ENCODE measurements around the gene PRKCZ. TPM values are rescaled to one million over a fixed set of nuclear protein-coding genes. Genes with fewer than 3 reads are reported as not detected.

The PRKCZ gene
- total RNA-seq, 1 experiment from 2014 or later = 56.8 TPM

DNA sequence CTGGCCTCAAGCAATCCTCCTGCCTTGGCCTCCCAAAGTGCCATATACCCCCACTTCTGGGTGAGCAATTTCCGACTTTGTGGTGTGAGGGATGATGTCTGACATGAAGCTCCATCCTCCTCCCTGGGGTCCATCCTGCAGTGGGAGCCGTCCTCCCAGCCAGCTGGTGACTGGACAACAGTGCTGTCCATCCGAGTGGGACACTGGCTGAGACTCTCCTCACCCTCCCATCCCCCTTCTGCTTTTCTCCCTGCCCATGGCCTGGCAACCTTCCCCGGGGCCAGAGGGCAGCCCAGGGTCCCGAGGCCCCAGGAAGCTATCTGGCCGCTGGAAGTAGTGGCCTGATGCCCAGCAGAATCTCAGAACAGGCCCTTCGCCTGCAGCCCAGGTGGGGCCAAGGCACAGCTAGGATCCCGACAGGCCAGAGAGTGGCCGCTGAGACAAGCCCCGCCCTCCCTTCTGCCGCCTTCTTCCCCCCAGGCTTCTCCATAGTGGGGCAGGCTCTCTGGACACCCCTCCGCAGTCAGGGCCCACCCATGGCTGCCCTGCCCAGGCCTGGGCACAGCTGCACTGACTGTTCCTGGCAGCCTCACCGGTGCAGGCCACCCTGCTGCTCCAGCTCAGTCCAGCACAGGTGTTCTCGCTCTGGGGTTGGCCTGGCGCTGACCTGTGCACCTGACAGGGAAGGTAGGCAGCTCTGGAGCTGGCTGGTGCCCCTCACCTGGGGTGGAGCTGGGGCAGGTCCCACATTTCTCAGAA is 152.8 kb downstream of the PRKCZ start:
- no peaks in the 10 kb centered on the region for H3K9me3 ChIP-seq (ENCODE audit: low read length)

DNA sequence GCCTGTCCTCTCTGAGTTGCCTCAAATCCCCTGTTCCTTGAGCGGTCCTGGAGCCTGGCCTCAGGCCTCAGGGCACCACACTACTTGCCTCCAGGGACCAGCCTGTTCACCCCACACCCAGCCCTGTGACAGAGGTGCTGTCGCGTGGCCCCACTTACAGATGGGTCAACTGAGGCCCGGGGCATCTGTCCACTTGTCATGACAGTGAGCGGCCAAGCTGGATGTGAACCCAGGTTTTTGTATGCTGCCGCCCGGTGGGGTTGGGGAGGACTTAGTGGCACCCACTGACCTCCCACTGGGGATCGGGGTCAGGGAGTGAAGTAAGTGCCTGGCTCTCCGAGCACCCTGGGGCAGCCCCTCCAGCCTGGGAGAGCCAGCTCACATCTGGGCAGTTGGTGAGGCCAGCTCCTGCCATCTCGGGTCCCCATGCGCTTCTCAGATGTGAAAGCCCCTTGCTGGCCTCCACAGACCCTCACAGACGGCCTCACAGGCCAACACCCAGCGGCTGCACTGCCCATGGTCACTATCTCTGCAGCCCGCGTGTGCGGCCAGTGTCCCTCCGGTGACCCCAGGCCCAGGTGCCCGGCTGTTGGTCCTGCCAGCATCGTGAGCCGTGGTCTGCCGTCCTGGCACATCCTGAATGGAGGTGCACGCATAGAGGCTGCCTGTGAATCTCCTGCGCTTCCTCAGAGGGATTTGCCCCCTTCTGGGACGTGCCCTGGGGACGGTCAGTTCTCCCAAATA is 153.6 kb downstream of the PRKCZ start:
- DNase-seq (no peak), ATAC-seq (no peak)
- H3K9me3 ChIP-seq (ENCODE audit: low read length) = no peaks in the 10 kb centered on the region
- no peaks in the 10 kb centered on the region for H3K27me3 ChIP-seq (ENCODE audit: low read length)
- H3K79me2 ChIP-seq (ENCODE audit: low read length) = peaks cover 13% of the 10 kb centered on the region
- H3F3A ChIP-seq (ENCODE audit: low read length, unreplicated experiment) = no peaks in the 10 kb centered on the region
- POLR2A ChIA-PET (ENCODE audit: unreplicated experiment) = no interaction called here
- H4K20me1 ChIP-seq (ENCODE audit: low read length) = no peaks in the 10 kb centered on the region
- BruUV-seq (replicated peaks) = no TSS peak
- peak overlapping the region; percentile 93 for H3K4me2 ChIP-seq (ENCODE audit: low read length)
- H3K4me3 ChIP-seq (ENCODE audit: low read length) = peak overlapping the region; percentile 64
- H3K9me2 ChIP-seq (replicated peaks; ENCODE audit: low read length) = no peaks in the 10 kb centered on the region
- TF ChIP-seq EZH2 (IDR thresholded peaks at IDR 0.05; ENCODE audit: low read length, unreplicated experiment) (no peak), EZH2phosphoT487 (IDR thresholded peaks at IDR 0.05; ENCODE audit: borderline replicate concordance, low read length) (no peak)
- TF ChIP-seq, protein P1, sequence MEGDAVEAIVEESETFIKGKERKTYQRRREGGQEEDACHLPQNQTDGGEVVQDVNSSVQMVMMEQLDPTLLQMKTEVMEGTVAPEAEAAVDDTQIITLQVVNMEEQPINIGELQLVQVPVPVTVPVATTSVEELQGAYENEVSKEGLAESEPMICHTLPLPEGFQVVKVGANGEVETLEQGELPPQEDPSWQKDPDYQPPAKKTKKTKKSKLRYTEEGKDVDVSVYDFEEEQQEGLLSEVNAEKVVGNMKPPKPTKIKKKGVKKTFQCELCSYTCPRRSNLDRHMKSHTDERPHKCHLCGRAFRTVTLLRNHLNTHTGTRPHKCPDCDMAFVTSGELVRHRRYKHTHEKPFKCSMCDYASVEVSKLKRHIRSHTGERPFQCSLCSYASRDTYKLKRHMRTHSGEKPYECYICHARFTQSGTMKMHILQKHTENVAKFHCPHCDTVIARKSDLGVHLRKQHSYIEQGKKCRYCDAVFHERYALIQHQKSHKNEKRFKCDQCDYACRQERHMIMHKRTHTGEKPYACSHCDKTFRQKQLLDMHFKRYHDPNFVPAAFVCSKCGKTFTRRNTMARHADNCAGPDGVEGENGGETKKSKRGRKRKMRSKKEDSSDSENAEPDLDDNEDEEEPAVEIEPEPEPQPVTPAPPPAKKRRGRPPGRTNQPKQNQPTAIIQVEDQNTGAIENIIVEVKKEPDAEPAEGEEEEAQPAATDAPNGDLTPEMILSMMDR (conservative IDR thresholded peaks at IDR 0.05; ENCODE audit: low read depth, low read length) = no peak
- H3K9ac ChIP-seq (ENCODE audit: low read length) = no peak overlapping the region; the same call in 1 of the 2 replicates
- H3K27ac ChIP-seq (ENCODE audit: low read length) = no peak overlapping the region
- no peaks in the 10 kb centered on the region for H3K36me3 ChIP-seq (ENCODE audit: low read depth, low read length)
- intact Hi-C loops (cut with micrococcal nuclease) = no loop called here
- peak overlapping the region; percentile 63 for H2AFZ ChIP-seq (ENCODE audit: low read length)
- CTCF ChIA-PET = interaction anchor here (1.4 kb wide), 1 partner anchor 178 kb away, joined by 4 read pairs; no protein-coding TSS in a partner anchor
- peaks cover 41% of the 10 kb centered on the region for H3K4me1 ChIP-seq (ENCODE audit: insufficient read depth, low read length)

More for the DNA sequence above, 152.8 kb downstream of the PRKCZ start:
- DNase-seq (no peak), ATAC-seq (no peak)
- Histone ChIP-seq H3K79me2 (ENCODE audit: low read length) (peaks cover 13% of the 10 kb centered on the region), H3K4me1 (ENCODE audit: insufficient read depth, low read length) (peaks cover 42% of the 10 kb centered on the region), H3K27me3 (ENCODE audit: low read length) (no peaks in the 10 kb centered on the region), H3K4me2 (ENCODE audit: low read length) (no peak overlapping the region), H3K27ac (ENCODE audit: low read length) (no peak overlapping the region), H3K9ac (ENCODE audit: low read length) (no peak overlapping the region), H3K4me3 (ENCODE audit: low read length) (no peak overlapping the region), H3K9me2 (replicated peaks; ENCODE audit: low read length) (no peaks in the 10 kb centered on the region), H3K36me3 (ENCODE audit: low read depth, low read length) (no peaks in the 10 kb centered on the region), H2AFZ (ENCODE audit: low read length) (no peak overlapping the region), H4K20me1 (ENCODE audit: low read length) (no peaks in the 10 kb centered on the region), H3F3A (ENCODE audit: low read length, unreplicated experiment) (no peaks in the 10 kb centered on the region)
- no TSS peak for BruUV-seq (replicated peaks)
- intact Hi-C loops (cut with micrococcal nuclease) = no loop called here
- ChIA-PET CTCF (interaction anchor here (1.0 kb wide), 1 partner anchor 112 kb away, joined by 3 read pairs; no protein-coding TSS in a partner anchor), POLR2A (ENCODE audit: unreplicated experiment) (no interaction called here)
- TF ChIP-seq EZH2phosphoT487 (IDR thresholded peaks at IDR 0.05; ENCODE audit: borderline replicate concordance, low read length) (no peak), EZH2 (IDR thresholded peaks at IDR 0.05; ENCODE audit: low read length, unreplicated experiment) (no peak)
- TF ChIP-seq, protein P1 (conservative IDR thresholded peaks at IDR 0.05; ENCODE audit: low read depth, low read length) = no peak

Data from PC-3 (cell line).